GM19025 (cell line): ENCODE results near the gene PLB1.
"Not testable (repeated sequence)": the region's sequence is repeated elsewhere in the genome, so short reads cannot be mapped to it uniquely, and the experiment has no call there.

ENCODE experiments used
- ATAC-seq: cut with Tn5 transposase; IDR thresholded peaks from one replicate; pipeline ENCODE4 v1.9.1; 2021; ENCODE audit warnings: mild to moderate bottlenecking, low read depth, moderate library complexity; ENCODE audit not compliant: unreplicated experiment

The PLB1 gene

DNA sequence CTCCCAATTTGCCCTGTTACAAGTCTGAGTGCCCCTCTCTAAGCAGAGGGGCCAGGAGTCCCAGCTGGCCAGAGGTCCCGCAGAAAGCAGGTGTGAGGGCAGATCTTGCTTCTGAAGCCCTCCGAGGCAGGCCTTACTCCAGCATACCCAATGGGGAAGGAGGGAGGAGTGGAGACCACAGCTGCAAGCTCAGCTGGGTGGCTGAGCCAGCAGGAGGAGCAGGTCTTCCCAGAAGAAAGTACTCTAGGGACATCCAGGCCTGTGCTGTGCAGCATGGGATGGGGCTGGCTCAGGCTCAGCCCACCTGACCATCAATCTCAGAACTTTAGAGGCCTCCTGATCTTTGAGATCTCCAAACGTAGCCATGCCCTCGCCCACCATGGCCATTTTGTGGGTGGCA is 31.3 kb downstream of the PLB1 start:
- no peak for ATAC-seq

GRCh38 chr2:28528206-28528605 is 32.3 kb downstream of the PLB1 start:
- no peak for ATAC-seq

DNA sequence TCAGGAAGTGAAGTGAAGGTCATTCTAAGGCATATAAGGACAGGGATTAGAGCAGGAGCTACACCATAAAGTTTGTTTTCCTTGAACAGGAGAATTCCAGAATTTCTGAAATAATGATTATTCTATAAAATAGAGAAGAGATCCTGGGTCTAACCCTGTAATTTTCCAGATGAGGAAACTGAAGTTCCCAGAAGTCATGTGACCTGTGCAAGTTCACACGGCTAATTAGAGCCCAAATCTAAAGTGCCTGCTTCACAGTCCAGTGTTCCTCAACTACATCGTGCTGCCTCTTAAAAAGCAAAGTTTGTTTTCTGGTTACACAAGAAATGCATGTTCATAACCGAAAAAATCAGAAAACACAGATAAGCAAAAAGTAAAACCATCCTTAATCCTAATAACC is 34.9 kb downstream of the PLB1 start:
- no peak for ATAC-seq

DNA sequence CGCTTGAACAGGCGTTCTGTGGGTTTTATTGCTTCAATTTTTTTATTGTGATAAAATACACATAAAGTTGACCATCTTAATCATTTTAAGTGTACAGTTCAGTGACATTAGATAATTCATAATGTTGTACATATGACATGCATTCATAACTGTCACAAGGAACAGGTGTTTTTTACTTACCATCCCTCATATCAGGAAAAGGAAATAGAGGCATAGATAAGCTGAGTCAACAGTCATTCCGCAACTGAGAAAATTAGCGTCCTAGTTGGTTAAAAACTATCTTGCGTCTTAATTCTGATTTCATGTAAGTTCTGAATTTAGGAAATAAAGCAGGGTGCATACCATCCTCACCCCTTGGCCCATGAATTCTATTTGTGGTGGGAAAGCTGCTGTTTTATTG is 36.5 kb downstream of the PLB1 start:
- ATAC-seq = no peak

GRCh38 chr2:28533044-28533680 is 37.3 kb downstream of the PLB1 start:
- no peak for ATAC-seq

- ATAC-seq = no peak
These were observed 39.0 kb downstream of the PLB1 start for GRCh38 chr2:28534817-28535216.

- ATAC-seq = no peak
These were observed 42.3 kb downstream of the PLB1 start for GRCh38 chr2:28538134-28538533.

DNA sequence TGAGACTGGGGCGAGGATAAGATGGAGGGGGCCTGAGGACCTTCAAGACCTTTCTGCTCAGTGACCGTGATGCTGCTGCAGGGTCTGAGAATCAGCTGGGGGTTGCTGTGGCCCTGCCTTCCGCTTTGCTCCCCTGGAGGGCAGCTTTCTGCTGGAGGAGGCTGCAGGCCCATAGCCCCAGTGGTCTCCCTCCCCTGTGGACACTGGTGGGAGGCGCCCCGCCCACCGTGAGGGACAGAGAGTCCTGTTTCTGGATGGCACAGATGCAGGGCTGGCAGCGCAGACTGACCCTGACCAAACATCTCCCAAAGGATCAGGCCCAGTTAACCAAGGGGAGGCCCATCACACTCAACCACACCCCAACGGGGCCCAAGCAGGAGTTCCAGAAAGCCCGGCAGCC is 42.8 kb downstream of the PLB1 start:
- ATAC-seq = no peak

DNA sequence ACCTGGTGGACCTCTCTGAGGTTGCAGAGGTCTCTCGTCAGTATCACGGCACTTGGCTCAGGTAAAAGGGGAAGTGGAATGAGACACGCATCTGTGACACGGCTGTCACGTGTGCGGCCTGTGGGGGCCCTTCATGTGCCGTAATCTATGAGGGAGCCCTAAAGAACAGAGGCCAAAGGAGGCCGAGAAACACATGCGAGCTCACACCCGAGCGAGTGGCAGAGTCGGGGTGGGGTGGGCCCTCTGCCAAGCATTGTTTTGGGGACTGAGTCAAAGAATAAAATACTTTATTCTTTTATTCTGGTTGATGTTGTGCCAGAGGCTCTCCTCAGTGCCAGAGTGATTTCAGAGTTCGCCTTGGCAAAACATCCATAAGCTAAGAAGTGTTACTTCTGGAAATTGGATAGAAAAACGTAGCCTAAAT is 43.3 kb downstream of the PLB1 start:
- no peak for ATAC-seq

- ATAC-seq = no peak
These were observed 47.6 kb downstream of the PLB1 start for GRCh38 chr2:28543316-28544035.

DNA sequence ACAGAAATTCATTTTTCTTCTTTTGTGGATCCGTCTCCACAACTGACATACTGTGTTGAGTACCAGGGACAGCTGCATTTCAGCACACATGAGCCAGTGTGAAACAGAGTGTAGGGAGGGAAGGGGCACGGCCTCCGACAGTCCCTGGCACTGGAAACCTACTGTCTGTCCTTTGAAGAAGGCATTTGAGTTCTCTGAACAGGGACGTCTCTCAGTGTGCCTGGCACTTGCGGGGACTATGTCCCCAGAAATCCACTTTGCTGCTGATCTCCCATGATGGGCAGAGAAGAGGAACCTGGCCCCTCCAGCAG is 48.1 kb downstream of the PLB1 start:
- no peak for ATAC-seq

- no peak for ATAC-seq
These were observed 48.6 kb downstream of the PLB1 start for GRCh38 chr2:28544405-28544921.

- no peak for ATAC-seq
These were observed 49.2 kb downstream of the PLB1 start for GRCh38 chr2:28544922-28545589.

DNA sequence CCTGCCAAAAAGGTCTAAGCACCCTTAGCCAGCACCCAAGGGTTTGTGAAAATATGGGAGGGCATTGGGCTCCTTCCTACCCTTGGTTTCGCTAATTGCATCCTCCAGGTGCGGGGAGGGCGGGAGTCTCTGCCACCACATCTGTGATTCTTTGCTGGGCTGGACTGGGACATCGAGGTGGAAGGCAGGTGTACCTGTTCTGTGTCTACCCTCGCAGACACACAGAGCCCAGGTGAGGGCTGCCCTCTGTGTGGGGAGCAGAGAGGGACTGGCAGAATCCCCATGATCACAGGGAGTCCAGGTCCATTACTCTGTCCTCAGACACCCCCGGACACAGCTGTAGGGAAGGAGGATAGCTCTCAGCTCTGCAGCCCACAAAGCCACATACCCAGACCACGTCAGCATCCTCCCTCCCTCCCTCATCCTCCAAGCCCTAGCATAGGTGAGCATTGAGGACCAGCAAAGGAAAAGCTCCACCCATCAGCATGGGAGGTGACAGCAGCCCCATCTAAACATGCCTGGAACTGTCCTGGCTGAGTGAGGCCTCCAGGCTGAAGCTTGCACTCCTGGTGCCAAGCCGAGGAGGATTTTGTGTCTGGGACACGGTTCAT is 49.8 kb downstream of the PLB1 start:
- ATAC-seq = no peak

- no peak for ATAC-seq
These were observed 50.4 kb downstream of the PLB1 start for GRCh38 chr2:28546242-28546641.

- no peak for ATAC-seq
These were observed 51.5 kb downstream of the PLB1 start for GRCh38 chr2:28547223-28547860.

- no peak for ATAC-seq
These were observed 52.2 kb downstream of the PLB1 start for GRCh38 chr2:28547906-28548600.

DNA sequence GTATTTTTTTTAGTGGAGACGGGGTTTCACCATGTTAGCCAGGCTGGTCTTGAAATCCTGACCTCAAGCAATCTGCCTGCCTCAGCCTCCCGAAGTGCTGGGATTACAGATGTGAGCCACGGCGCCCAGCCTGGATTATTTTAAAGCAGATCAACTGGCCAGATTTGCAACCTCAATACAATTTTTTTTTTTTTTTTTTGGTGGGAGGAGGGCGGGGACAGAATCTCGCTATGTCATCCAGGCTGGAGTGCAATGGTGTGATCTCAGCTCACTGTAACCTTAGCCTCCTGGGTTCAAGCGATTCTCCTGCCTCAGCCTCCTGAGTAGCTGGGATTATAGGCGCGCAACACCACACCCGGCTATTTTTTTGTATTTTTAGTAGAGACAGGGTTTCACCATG is 54.5 kb downstream of the PLB1 start:
- not testable (repeated sequence) for ATAC-seq

DNA sequence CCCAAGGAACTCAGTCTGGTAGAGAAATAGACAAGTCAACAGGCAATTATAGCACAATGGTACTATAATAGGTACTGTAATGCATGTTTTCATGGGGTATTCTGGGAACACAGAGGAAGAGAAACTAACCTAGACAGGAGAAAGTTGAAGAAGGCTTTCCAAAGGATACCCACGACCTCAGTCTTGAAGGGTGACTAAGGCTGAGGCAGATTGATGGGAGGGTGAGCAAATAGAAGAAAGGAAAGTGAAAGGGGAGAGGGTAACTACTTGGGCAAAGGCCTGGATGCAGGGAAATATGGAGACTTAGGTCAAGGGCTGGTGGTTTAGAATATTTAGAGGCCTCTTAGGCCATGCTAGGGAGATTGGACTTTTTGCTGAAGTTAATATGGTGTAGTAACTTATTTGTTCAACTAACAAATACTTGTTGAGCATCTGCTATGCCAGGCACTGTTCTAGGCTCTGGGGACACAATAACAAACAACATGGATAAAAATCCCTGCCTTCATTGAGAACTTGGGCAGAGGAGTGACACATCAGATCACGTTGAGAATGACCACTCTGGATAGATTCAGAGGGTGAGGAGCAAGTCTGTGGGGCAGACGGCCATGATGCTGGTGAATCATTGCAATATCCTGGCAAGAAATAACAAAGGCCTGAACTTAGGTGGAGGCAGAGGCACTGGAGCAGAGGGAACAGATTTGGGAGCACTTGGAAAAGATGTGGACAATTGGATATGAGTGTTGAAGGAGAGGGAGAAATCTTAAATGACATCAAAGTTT is 56.4 kb downstream of the PLB1 start:
- no peak for ATAC-seq

DNA sequence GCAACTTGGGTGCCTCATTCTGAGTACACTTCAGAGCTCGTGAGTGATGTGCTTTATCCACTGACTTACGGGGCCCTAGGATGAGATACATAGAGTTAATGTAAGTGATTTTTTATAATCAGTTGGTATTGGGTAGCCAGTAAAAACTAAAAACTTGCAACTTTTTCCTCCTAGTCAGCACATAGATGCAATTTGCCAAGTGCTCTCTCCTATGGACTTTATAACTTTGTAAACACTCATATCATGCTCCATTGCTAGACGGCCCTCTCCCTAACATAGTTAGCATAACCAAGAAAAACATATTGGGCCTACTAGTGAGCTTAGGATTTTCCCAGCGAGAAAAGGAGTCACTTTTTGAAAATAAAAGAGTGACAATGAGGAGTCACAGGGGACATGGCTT is 60.4 kb downstream of the PLB1 start:
- no peak for ATAC-seq
